ENCODE results near the gene C22orf15. TPM values are rescaled to one million over a fixed set of nuclear protein-coding genes. Genes with fewer than 3 reads are reported as not detected.

The C22orf15 gene
- total and polyA plus RNA-seq, 2 donors (not counting 3 experiments of a cell fraction or from before 2014, with no cell fraction given): 0.86 TPM; not detected in 1

GRCh38 chr22:23787600-23787896 is 24.8 kb downstream of the C22orf15 start:
- intact Hi-C loops (cut with micrococcal nuclease): loop anchor here (1.0 to 5.0 kb wide), 2 partner anchors 16 to 50 kb away; partner anchors contain the start of gene DERL3
- dilution Hi-C loops (cut with MboI; ENCODE audit: extremely low pct_ligation_motif_present, low sequenced_read_pairs): no loop called here
- ChIA-PET POLR2A (no interaction called here), CTCF (interaction anchor here (1.1 to 3.5 kb wide), 5 partner anchors 10 to 62 kb away, joined by 3 to 15 read pairs (median 4); partner anchors contain the start of genes CHCHD10 and MMP11)
- DNase-seq (ENCODE audit: low read depth, low spot score): no peak
- H3K79me2 ChIP-seq (ENCODE audit: control insufficient read depth, insufficient read depth, low read length): peaks cover 52% of the 10 kb centered on the region
- H3K36me3 ChIP-seq (ENCODE audit: control insufficient read depth in 2 of 2, extremely low read depth in 1 of 2, insufficient read depth in 2 of 2, low read length in 2 of 2): peaks cover 0 to 7% of the 10 kb centered on the region in 2 experiments
- H3K9me1 ChIP-seq (replicated peaks; ENCODE audit: control insufficient read depth, extremely low read depth, insufficient read depth, low read length): no peaks in the 10 kb centered on the region
- peak overlapping the region; percentile 89 for H3K4me2 ChIP-seq (ENCODE audit: insufficient read depth, low read length)
- peak; percentile 21 for FAIRE-seq
- H3K27me3 ChIP-seq (ENCODE audit: control insufficient read depth in 2 of 2, insufficient read depth in 2 of 2, low read length in 2 of 2): no peaks in the 10 kb centered on the region
- TF ChIP-seq GATA2 (IDR thresholded peaks at IDR 0.05; ENCODE audit: insufficient read depth, insufficient read length, low read depth, low read length): no peak
- no peak for TF ChIP-seq POLR2A (IDR thresholded peaks at IDR 0.05; ENCODE audit: low read depth, low read length)
- no peak for TF ChIP-seq MYC (IDR thresholded peaks at IDR 0.05; ENCODE audit: low read depth, low read length)
- TF ChIP-seq FOS (IDR thresholded peaks at IDR 0.05; ENCODE audit: borderline replicate concordance, insufficient read depth, low read length): no peak
- TF ChIP-seq POLR2AphosphoS5 (IDR thresholded peaks at IDR 0.05; ENCODE audit: insufficient read depth, low read depth, low read length): no peak
- TF ChIP-seq MAX (IDR thresholded peaks at IDR 0.05; ENCODE audit: insufficient read depth, insufficient read length): no peak
- TF ChIP-seq JUN (IDR thresholded peaks at IDR 0.05; ENCODE audit: borderline replicate concordance, insufficient read depth, insufficient read length, low read depth): no peak
- no peak for TF ChIP-seq EZH2 (IDR thresholded peaks at IDR 0.05; ENCODE audit: borderline replicate concordance, low read depth, low read length, severe bottlenecking)
- no peak for TF ChIP-seq CTCF (IDR thresholded peaks at IDR 0.05; ENCODE audit: extremely low read depth in 1 of 2, insufficient read depth in 1 of 2, low read depth in 1 of 2, low read length in 2 of 2)
- H3K9me3 ChIP-seq (replicated peaks; ENCODE audit: control insufficient read depth, insufficient read depth, low read length): no peaks in the 10 kb centered on the region
- H3K9ac ChIP-seq (replicated peaks; ENCODE audit: extremely low read depth, insufficient read depth, low read length): peak overlapping the region; percentile 99
- peaks cover 2% of the 10 kb centered on the region for H4K20me1 ChIP-seq (replicated peaks; ENCODE audit: control insufficient read depth, extremely low read depth, insufficient read depth, low read length)
- no TSS peak for BruUV-seq (replicated peaks)
- no peak overlapping the region for H2AFZ ChIP-seq (ENCODE audit: low read depth, low read length)
- H3K4me1 ChIP-seq (ENCODE audit: control insufficient read depth, extremely low read depth, insufficient read depth, low read length): peaks cover 13% of the 10 kb centered on the region
- H3K27ac ChIP-seq (ENCODE audit: insufficient read depth, low read depth, low read length): no peak overlapping the region
- peak overlapping the region; percentile 19 to 81 (median 78) for H3K4me3 ChIP-seq (replicated peaks in 1 of 3; ENCODE audit: insufficient read depth in 1 of 3, low read depth in 1 of 3, low read length in 3 of 3)
